ENCODE measurements around the gene C20orf144. TPM values are rescaled to one million over a fixed set of nuclear protein-coding genes. Genes with fewer than 3 reads are reported as not detected.
A peak's percentile ranks its signal among the peaks of the same experiment; 100 is the strongest.

C20orf144 gene
- total and polyA plus RNA-seq, 9 of the 15 experiments (the other 6 are each of a cell fraction or from before 2014, with no cell fraction given): 0.04 to 0.23 (median 0.11) TPM; not detected in 2

DNA sequence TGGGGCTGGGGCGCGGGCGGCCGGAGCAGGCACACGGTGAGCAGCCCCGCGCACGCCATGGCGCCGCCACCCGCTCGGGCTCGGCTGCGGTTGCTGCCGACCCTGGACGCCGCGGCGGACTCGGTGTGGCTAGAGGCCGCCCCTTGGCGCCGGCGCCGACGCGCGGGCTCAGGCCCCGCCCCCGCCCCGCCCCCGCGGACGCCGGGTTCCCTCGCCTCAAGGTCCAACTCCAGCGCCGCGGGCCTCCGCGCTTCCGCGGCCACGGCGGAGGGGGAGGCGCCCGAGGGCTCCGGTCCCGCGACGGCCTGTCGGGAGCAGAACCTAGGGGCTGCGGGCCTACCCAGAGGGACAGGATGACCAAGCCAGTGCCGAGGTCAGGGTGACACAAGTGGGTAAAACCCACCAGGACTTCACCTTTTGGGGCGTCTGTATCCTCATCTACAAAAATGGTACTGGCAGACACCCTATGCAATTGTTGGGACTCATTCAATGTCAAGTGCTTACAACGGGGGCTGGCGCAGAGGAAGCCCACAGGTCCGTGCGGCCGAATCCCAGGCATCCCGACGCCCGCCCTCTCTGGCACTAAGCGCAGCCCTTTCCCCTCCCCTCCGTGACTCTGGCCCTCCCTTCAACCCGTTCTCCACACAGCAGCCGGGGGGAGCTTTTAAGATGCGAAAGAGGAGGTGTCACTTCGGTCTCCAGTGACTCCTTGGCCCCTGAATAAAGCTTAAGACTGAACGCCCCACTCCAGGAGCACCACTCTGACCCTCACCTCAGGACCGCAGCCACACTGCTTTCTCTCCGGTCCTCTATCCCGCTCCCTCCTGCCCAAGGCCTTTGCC lies 12.4 kb downstream of the C20orf144 start, which contains the start of gene NECAB3 (continued):
- TF ChIP-seq NCOA4 (IDR thresholded peaks at IDR 0.05; ENCODE audit: partially characterized antibody) (no peak), HNRNPK (IDR thresholded peaks at IDR 0.05; ENCODE audit: low read depth, low read length, poor library complexity, severe bottlenecking) (no peak), CCAR2 (IDR thresholded peaks at IDR 0.05; ENCODE audit: low read depth, low read length) (no peak), PYGO2 (tag; IDR thresholded peaks at IDR 0.05) (no peak), NCOR1 (IDR thresholded peaks at IDR 0.05) (no peak), HCFC1 (IDR thresholded peaks at IDR 0.05; ENCODE audit: low read depth, low read length) (no peak), CREB1 (IDR thresholded peaks at IDR 0.05) (peak; percentile 44; the same call in 1 of the 2 replicates), CREB1 (CRISPR knock-in tag; IDR thresholded peaks at IDR 0.05) (no peak), MEF2D (tag; conservative IDR thresholded peaks at IDR 0.05; ENCODE audit: low read depth) (no peak), PHTF2 (CRISPR knock-in tag; IDR thresholded peaks at IDR 0.05) (no peak), CXXC5 (CRISPR knock-in tag; IDR thresholded peaks at IDR 0.05) (peak; percentile 84), FOXA1 (IDR thresholded peaks at IDR 0.05; ENCODE audit: borderline replicate concordance) (no peak), XRCC4 (IDR thresholded peaks at IDR 0.05; ENCODE audit: extremely low read depth, insufficient read depth, insufficient read length) (no peak)
- TF ChIP-seq, protein P1, sequence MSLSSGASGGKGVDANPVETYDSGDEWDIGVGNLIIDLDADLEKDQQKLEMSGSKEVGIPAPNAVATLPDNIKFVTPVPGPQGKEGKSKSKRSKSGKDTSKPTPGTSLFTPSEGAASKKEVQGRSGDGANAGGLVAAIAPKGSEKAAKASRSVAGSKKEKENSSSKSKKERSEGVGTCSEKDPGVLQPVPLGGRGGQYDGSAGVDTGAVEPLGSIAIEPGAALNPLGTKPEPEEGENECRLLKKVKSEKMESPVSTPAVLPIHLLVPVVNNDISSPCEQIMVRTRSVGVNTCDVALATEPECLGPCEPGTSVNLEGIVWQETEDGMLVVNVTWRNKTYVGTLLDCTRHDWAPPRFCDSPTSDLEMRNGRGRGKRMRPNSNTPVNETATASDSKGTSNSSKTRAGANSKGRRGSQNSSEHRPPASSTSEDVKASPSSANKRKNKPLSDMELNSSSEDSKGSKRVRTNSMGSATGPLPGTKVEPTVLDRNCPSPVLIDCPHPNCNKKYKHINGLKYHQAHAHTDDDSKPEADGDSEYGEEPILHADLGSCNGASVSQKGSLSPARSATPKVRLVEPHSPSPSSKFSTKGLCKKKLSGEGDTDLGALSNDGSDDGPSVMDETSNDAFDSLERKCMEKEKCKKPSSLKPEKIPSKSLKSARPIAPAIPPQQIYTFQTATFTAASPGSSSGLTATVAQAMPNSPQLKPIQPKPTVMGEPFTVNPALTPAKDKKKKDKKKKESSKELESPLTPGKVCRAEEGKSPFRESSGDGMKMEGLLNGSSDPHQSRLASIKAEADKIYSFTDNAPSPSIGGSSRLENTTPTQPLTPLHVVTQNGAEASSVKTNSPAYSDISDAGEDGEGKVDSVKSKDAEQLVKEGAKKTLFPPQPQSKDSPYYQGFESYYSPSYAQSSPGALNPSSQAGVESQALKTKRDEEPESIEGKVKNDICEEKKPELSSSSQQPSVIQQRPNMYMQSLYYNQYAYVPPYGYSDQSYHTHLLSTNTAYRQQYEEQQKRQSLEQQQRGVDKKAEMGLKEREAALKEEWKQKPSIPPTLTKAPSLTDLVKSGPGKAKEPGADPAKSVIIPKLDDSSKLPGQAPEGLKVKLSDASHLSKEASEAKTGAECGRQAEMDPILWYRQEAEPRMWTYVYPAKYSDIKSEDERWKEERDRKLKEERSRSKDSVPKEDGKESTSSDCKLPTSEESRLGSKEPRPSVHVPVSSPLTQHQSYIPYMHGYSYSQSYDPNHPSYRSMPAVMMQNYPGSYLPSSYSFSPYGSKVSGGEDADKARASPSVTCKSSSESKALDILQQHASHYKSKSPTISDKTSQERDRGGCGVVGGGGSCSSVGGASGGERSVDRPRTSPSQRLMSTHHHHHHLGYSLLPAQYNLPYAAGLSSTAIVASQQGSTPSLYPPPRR (CRISPR knock-in tag; IDR thresholded peaks at IDR 0.05; ENCODE audit: borderline replicate concordance): no peak
- TF ChIP-seq, protein P2, sequence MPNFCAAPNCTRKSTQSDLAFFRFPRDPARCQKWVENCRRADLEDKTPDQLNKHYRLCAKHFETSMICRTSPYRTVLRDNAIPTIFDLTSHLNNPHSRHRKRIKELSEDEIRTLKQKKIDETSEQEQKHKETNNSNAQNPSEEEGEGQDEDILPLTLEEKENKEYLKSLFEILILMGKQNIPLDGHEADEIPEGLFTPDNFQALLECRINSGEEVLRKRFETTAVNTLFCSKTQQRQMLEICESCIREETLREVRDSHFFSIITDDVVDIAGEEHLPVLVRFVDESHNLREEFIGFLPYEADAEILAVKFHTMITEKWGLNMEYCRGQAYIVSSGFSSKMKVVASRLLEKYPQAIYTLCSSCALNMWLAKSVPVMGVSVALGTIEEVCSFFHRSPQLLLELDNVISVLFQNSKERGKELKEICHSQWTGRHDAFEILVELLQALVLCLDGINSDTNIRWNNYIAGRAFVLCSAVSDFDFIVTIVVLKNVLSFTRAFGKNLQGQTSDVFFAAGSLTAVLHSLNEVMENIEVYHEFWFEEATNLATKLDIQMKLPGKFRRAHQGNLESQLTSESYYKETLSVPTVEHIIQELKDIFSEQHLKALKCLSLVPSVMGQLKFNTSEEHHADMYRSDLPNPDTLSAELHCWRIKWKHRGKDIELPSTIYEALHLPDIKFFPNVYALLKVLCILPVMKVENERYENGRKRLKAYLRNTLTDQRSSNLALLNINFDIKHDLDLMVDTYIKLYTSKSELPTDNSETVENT (CRISPR knock-in tag; IDR thresholded peaks at IDR 0.05): no peak; the same call in 1 of the 2 replicates
- TF ChIP-seq, protein P3, sequence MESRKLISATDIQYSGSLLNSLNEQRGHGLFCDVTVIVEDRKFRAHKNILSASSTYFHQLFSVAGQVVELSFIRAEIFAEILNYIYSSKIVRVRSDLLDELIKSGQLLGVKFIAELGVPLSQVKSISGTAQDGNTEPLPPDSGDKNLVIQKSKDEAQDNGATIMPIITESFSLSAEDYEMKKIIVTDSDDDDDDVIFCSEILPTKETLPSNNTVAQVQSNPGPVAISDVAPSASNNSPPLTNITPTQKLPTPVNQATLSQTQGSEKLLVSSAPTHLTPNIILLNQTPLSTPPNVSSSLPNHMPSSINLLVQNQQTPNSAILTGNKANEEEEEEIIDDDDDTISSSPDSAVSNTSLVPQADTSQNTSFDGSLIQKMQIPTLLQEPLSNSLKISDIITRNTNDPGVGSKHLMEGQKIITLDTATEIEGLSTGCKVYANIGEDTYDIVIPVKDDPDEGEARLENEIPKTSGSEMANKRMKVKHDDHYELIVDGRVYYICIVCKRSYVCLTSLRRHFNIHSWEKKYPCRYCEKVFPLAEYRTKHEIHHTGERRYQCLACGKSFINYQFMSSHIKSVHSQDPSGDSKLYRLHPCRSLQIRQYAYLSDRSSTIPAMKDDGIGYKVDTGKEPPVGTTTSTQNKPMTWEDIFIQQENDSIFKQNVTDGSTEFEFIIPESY (CRISPR knock-in tag; IDR thresholded peaks at IDR 0.05): no peak
- TF ChIP-seq, protein P4, sequence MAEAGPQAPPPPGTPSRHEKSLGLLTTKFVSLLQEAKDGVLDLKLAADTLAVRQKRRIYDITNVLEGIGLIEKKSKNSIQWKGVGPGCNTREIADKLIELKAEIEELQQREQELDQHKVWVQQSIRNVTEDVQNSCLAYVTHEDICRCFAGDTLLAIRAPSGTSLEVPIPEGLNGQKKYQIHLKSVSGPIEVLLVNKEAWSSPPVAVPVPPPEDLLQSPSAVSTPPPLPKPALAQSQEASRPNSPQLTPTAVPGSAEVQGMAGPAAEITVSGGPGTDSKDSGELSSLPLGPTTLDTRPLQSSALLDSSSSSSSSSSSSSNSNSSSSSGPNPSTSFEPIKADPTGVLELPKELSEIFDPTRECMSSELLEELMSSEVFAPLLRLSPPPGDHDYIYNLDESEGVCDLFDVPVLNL (CRISPR knock-in tag; IDR thresholded peaks at IDR 0.05; ENCODE audit: low read depth): no peak

Measured in K562 (cell line).